Retinal pigment epithelial cell (primary cell): ENCODE data around the gene AGAP3.
A peak's percentile ranks its signal among the peaks of the same experiment; 100 is the strongest.

ENCODE experiments used
- DNase-seq: peaks from one replicate; pipeline ENCODE4 v3.0.0-alpha.2; 2010; ENCODE audit warnings: low read depth
- H3K4me3 ChIP-seq: 2 replicates; pipeline ENCODE4 v1.5.1; 2011; ENCODE audit warnings: mild to moderate bottlenecking, low read length, control low read depth, moderate library complexity
- TF ChIP-seq, protein P1 (sequence below): conservative IDR thresholded peaks from 2 replicates; pipeline ENCODE4 v1.5.1; 2011; ENCODE audit warnings: low read depth, low read length, control low read depth, inconsistent platforms

The AGAP3 gene

GRCh38 chr7:151118108-151119054 lies 32.1 kb downstream of the AGAP3 start:
- H3K4me3 ChIP-seq, result no peak overlapping the region
- no peak for DNase-seq
- TF ChIP-seq, protein P1, sequence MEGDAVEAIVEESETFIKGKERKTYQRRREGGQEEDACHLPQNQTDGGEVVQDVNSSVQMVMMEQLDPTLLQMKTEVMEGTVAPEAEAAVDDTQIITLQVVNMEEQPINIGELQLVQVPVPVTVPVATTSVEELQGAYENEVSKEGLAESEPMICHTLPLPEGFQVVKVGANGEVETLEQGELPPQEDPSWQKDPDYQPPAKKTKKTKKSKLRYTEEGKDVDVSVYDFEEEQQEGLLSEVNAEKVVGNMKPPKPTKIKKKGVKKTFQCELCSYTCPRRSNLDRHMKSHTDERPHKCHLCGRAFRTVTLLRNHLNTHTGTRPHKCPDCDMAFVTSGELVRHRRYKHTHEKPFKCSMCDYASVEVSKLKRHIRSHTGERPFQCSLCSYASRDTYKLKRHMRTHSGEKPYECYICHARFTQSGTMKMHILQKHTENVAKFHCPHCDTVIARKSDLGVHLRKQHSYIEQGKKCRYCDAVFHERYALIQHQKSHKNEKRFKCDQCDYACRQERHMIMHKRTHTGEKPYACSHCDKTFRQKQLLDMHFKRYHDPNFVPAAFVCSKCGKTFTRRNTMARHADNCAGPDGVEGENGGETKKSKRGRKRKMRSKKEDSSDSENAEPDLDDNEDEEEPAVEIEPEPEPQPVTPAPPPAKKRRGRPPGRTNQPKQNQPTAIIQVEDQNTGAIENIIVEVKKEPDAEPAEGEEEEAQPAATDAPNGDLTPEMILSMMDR, result no peak

DNA sequence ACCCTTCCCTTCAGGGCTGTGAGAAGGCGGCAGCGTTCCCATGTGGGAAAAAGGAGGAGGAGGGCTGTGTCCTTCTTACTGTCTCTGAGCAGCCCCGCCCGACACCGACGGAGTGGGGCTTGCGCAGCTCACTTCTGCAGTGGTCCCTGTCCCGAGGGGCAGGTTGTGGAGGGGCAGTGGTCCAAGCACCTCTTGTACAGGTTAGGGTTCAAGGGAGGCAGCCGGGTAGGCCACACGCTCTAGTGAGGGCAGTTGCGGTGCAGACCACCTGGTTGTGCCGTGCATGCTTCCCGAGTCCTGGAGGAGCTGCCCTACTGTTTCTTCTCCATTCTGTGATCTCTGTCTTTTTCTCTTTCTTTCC lies 32.8 kb downstream of the AGAP3 start:
- no peak for DNase-seq
- no peak overlapping the region for H3K4me3 ChIP-seq
- TF ChIP-seq, protein P1, result no peak

DNA sequence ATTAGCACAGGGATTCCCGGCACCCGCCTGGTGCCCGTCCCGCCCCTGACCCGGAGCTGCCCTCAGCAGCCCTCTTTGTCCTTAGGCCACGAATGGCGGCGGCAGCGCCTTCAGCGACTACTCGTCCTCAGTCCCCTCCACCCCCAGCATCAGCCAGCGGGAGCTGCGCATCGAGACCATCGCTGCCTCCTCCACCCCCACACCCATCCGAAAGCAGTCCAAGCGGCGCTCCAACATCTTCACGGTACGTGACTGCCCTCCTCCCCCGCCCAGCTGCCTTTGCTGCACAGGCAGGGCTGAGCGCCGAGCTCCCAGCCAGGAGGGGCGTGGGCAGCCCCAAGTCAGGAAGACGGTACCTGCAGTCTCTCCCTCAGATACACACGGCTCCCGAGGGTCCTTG lies 33.6 kb downstream of the AGAP3 start:
- DNase-seq, result no peak
- TF ChIP-seq, protein P1, result no peak
- H3K4me3 ChIP-seq, result no peak overlapping the region

DNA sequence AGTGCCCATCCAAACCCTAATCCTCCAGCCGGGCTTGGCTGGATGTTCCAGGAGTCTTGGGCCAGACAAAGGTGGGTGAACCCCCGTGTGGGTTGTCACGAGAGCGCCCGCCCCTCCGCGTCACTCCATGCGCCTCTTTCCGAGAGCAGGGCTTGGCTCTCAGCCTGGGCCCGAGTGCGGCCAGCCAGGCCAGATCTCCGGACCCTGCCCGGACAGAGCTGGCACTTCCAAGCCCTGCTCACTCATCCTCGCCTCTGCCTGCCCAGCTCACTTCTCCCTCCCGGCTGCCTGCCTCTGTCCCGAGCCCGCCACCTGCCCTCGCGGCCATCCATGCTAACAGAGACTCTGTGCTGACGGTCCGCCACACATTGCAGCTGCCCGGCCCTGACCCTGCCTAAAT lies 34.6 kb downstream of the AGAP3 start:
- no peak overlapping the region for H3K4me3 ChIP-seq
- TF ChIP-seq, protein P1, result no peak
- no peak for DNase-seq

DNA sequence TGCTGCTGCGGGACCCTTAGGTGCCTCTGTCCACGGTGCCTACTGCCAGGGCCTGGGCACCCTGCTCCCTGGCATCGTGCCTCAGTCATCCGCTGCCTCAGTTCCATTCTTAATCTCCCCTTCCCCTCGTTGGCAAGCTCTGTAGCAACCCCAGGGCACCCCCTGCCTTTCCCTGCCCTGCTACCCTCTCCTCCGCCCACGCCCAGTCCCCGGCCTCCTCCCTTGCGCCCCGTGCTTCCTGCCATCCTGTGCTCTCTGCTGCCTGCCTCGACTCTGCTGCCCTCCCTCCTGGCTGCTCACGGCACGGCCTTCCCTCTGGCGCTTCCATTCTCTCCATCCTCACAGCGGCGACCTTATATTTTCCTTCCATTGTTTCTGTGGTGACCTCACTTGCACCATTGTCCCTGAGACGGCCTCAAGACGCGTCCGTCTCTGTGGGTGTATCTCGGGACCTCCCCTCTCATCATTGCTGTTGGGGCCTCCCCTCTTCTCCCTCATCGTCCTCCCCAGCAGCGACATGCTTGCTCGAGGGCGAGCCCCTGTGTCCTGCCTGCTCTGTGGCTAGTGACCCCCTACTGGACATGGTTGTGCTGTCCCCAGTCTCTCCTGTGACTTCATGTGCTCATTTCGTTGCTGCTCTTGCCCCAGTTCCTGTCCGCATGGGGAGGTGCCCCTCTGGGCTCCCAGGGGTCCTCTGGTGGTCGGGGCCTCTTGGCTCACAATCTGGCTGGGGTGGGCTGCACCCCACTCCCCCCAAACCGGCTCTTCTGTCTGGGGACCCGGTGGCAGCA lies 35.3 kb downstream of the AGAP3 start:
- H3K4me3 ChIP-seq, result no peak overlapping the region
- TF ChIP-seq, protein P1, result no peak
- no peak for DNase-seq

- no peak overlapping the region for H3K4me3 ChIP-seq
- TF ChIP-seq, protein P1, result peak; percentile 15
- no peak for DNase-seq
These were observed 36.0 kb downstream of the AGAP3 start for GRCh38 chr7:151122276-151122675.
